Spleen (tissue), 11 donors: ENCODE measurements around the gene TRIM36. TPM values are rescaled to one million over a fixed set of nuclear protein-coding genes. Genes with fewer than 3 reads are reported as not detected.

Source experiments
- DNase-seq: peaks from one replicate; pipeline ENCODE4 v3.0.0-alpha.2; 2020
- H3K27ac ChIP-seq, 8 donors: fragments of 200-600 bp; sonication (generic) in 7 of 8; 1 replicate in 4 of 8; 2 replicates in 4 of 8; pipeline versions ENCODE4 v1.5.0 to v1.8.0; 2016 to 2021; ENCODE audit warnings: inconsistent platforms in 4 of 8, mild to moderate bottlenecking in 4 of 8, moderate library complexity in 1 of 8
- H3K27me3 ChIP-seq, 7 donors: fragments of 200-600 bp; sonication (generic) in 6 of 7; replicated peaks in 1 of 7; 1 replicate in 4 of 7; 2 replicates in 3 of 7; pipeline versions ENCODE4 v1.5.0 to v1.8.0; 2016 to 2021; ENCODE audit warnings: inconsistent platforms in 3 of 7, mild to moderate bottlenecking in 1 of 7
- H3K36me3 ChIP-seq, 6 donors: fragments of 200-600 bp; sonication (generic) in 5 of 6; 1 replicate in 4 of 6; 2 replicates in 2 of 6; pipeline versions ENCODE4 v1.5.0 to v1.8.0; 2016 to 2021; ENCODE audit warnings: inconsistent platforms in 2 of 6
- H3K4me1 ChIP-seq, 6 donors: fragments of 200-600 bp; sonication (generic) in 5 of 6; 1 replicate in 3 of 6; 2 replicates in 3 of 6; pipeline versions ENCODE4 v1.5.0 to v1.8.0; 2016 to 2021; ENCODE audit warnings: inconsistent platforms in 3 of 6
- H3K4me3 ChIP-seq, 8 donors: fragments of 200-600 bp; sonication (generic) in 7 of 8; 1 replicate in 4 of 8; 2 replicates in 4 of 8; pipeline versions ENCODE4 v1.5.0 to v1.8.0; 2016 to 2021; ENCODE audit warnings: inconsistent platforms in 4 of 8, mild to moderate bottlenecking in 4 of 8, moderate library complexity in 2 of 8
- H3K9me3 ChIP-seq, 8 donors: fragments of 200-600 bp; sonication (generic) in 7 of 8; 1 replicate in 4 of 8; 2 replicates in 4 of 8; pipeline versions ENCODE4 v1.5.0 to v1.8.0; 2016 to 2021; ENCODE audit warnings: inconsistent platforms in 4 of 8
- POLR2A ChIP-seq, 3 donors: fragments of 450-650 bp; IDR thresholded peaks; one replicate each; pipeline ENCODE4 v1.5.1; 2017; ENCODE audit warnings: antibody characterized with exemption in 3 of 3, mild to moderate bottlenecking in 1 of 3
- POLR2AphosphoS5 ChIP-seq, 3 donors: sonication (generic); formaldehyde crosslinking; IDR thresholded peaks; one replicate each; pipeline ENCODE4 v1.5.1; 2017; ENCODE audit warnings: antibody characterized with exemption in 3 of 3
- WGBS, 5 donors: extraction: QIAGEN DNeasy Blood & Tissue Kit in 3 of 5; methylation state at CpG; one replicate each; pipeline versions ENCODE4 v1.1.5 to v1.1.7; 2013 to 2018; 5-methylcytosine and 5-hydroxymethylcytosine counted together
- intact Hi-C: fragments of 100-400 bp; cut with DNase I; formaldehyde crosslinking; loops from one replicate; pipeline ENCODE4 v1.15.0; 2023; ENCODE audit warnings: low total_unique reads
- polyA plus RNA-seq, 3 donors: library from polyadenylated mRNA; stranded (reverse); fragments of 200-250 nt; gene quantifications; one replicate each; pipeline ENCODE4 v1.2.1, GENCODE V29; 2013
- total RNA-seq, 7 donors: library from RNA; depleted of rRNA in 3 of 7; stranded (reverse); fragments of >200 nt in 3 of 7; fragmentation: NEBNext Ultra II Directional in 4 of 7; extraction: Animal tissue kit (Norgen Biotek cat#: 25700) in 4 of 7; gene quantifications; one replicate each; pipeline versions ENCODE4 v1.1.0 to v1.2.1, GENCODE V29; 2016 to 2021
- TF ChIP-seq, protein P1 (sequence below), 11 experiments: fragments of 200-600 bp in 7 of 11; fragments of 450-650 bp in 4 of 11; sonication (generic) in 4 of 11; IDR thresholded peaks in 8 of 11; conservative IDR thresholded peaks in 3 of 11; 1 replicate in 7 of 11; 2 replicates in 4 of 11; pipeline versions ENCODE4 v1.4.0 to v1.8.0; 2016 to 2021; ENCODE audit warnings: antibody characterized with exemption in 11 of 11, inconsistent platforms in 4 of 11, mild to moderate bottlenecking in 1 of 11
- donor health status: healthy with polysubstance abuse.
- donor health status: DM: no; HTN: no; CAD: no; lungs with moderate emphysema.
- donor health status: DM: no; HTN: no; CAD: no.
- donor health status: Bipolar disorder and iron deficiency.
- donor health status: healthy.
- donor health status: DM: no; HTN: no; CAD: no.
- donor health status: DM: yes; HTN: yes; CAD: no.

Gene TRIM36
- total and polyA plus RNA-seq, 10 donors, result 0.18 to 6.3 (median 1.6) TPM

DNA sequence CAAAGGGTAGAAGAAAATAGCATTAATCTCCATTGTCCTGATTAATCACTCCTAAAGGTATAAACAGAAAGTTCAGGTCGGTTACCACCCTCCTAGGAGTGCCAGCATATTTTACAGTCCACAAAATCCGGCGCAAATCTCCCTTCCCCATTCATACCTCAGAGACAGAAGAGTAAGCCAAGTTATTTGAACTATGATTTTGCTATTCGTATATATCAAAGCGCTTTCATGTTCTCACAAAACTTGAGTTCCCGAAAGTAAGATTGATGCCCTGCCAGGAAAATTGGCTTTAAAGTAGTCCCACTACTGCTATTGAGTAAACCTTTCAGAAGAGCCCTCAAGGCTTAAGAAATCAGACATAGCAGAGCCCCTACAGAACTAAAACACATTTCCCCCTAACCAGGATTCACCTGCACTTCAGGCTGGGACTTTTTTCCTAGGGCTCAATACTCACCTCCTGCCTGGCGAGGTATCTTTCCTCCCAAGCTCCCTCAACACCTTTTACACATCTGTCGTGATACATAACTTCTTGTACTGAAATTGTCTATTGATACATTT lies 21.8 kb upstream of the TRIM36 start:
- TF ChIP-seq, protein P1, sequence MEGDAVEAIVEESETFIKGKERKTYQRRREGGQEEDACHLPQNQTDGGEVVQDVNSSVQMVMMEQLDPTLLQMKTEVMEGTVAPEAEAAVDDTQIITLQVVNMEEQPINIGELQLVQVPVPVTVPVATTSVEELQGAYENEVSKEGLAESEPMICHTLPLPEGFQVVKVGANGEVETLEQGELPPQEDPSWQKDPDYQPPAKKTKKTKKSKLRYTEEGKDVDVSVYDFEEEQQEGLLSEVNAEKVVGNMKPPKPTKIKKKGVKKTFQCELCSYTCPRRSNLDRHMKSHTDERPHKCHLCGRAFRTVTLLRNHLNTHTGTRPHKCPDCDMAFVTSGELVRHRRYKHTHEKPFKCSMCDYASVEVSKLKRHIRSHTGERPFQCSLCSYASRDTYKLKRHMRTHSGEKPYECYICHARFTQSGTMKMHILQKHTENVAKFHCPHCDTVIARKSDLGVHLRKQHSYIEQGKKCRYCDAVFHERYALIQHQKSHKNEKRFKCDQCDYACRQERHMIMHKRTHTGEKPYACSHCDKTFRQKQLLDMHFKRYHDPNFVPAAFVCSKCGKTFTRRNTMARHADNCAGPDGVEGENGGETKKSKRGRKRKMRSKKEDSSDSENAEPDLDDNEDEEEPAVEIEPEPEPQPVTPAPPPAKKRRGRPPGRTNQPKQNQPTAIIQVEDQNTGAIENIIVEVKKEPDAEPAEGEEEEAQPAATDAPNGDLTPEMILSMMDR (IDR thresholded peaks at IDR 0.05 in 8 of 11, conservative IDR thresholded peaks at IDR 0.05 in 3 of 11), result no peak
- TF ChIP-seq POLR2AphosphoS5 (IDR thresholded peaks at IDR 0.05) (no peak), POLR2A (IDR thresholded peaks at IDR 0.05) (no peak)
- intact Hi-C loops, result no loop called here
- Histone ChIP-seq H3K9me3 (no peaks in the 10 kb centered on the region), H3K27me3 (no peaks in the 10 kb centered on the region), H3K36me3 (peaks cover 0 to 7% (median 0%) of the 10 kb centered on the region in 6 donors), H3K4me1 (no peaks in the 10 kb centered on the region), H3K27ac (no peak overlapping the region), H3K4me3 (no peak overlapping the region)
- no peak for DNase-seq
- 80 to 90% (median 84%) methylated on average over 8 of the region's 8 CpGs for WGBS, 5 donors

GRCh38 chr5:115190388-115190787 lies 20.7 kb upstream of the TRIM36 start:
- peaks cover 0 to 6% (median 0%) of the 10 kb centered on the region in 7 donors for H3K27me3 ChIP-seq
- DNase-seq, result no peak
- H3K4me3 ChIP-seq, result no peak overlapping the region
- intact Hi-C loops, result no loop called here
- H3K36me3 ChIP-seq, result peaks cover 0 to 7% (median 0%) of the 10 kb centered on the region in 6 donors
- TF ChIP-seq POLR2A (IDR thresholded peaks at IDR 0.05), result no peak
- TF ChIP-seq, protein P1 (IDR thresholded peaks at IDR 0.05 in 8 of 11, conservative IDR thresholded peaks at IDR 0.05 in 3 of 11), result no peak
- no peak overlapping the region for H3K27ac ChIP-seq
- H3K9me3 ChIP-seq, result no peaks in the 10 kb centered on the region
- WGBS, 5 donors, result 79 to 88% (median 80%) methylated on average over 4 of the region's 4 CpGs
- H3K4me1 ChIP-seq, result no peaks in the 10 kb centered on the region

DNA sequence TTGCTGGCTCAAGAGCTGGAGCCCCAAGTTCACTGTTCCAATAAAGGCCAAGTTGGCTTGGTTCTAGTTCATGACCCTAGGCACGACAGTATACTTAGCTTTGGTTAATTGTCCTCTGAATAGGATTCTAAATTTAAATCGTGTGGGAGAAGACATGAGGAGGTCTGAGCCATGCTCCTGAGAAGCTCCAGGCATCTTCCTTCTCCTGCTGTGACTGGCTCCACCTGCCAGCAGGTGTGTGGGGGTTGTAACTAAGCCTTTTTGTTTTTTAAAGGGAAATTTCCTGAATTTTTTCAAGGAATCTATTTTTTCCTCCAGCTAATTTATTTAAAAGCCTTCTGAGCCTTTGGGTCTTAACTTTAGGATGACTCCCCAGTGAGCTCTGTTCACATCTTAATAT lies 20.2 kb upstream of the TRIM36 start:
- intact Hi-C loops, result no loop called here
- TF ChIP-seq, protein P1 (IDR thresholded peaks at IDR 0.05 in 8 of 11, conservative IDR thresholded peaks at IDR 0.05 in 3 of 11), result no peak
- TF ChIP-seq POLR2AphosphoS5 (IDR thresholded peaks at IDR 0.05) (no peak), POLR2A (IDR thresholded peaks at IDR 0.05) (no peak)
- Histone ChIP-seq H3K36me3 (peaks cover 0 to 7% (median 0%) of the 10 kb centered on the region in 6 donors), H3K4me1 (no peaks in the 10 kb centered on the region), H3K27ac (no peak overlapping the region), H3K27me3 (peaks cover 0 to 12% (median 2%) of the 10 kb centered on the region in 7 donors), H3K4me3 (no peak overlapping the region), H3K9me3 (no peaks in the 10 kb centered on the region)
- DNase-seq, result no peak
- 50 to 64% (median 56%) methylated on average over 2 of the region's 2 CpGs for WGBS, 5 donors

- Histone ChIP-seq H3K27ac (no peak overlapping the region), H3K27me3 (peaks cover 8 to 42% (median 26%) of the 10 kb centered on the region in 7 donors), H3K9me3 (no peaks in the 10 kb centered on the region), H3K36me3 (no peaks in the 10 kb centered on the region), H3K4me1 (no peaks in the 10 kb centered on the region), H3K4me3 (no peak overlapping the region)
- no peak for DNase-seq
- intact Hi-C loops, result no loop called here
- TF ChIP-seq POLR2AphosphoS5 (IDR thresholded peaks at IDR 0.05), result no peak
- TF ChIP-seq, protein P1 (IDR thresholded peaks at IDR 0.05 in 8 of 11, conservative IDR thresholded peaks at IDR 0.05 in 3 of 11), result no peak
- no peak for TF ChIP-seq POLR2A (IDR thresholded peaks at IDR 0.05)
These were observed 17.1 kb upstream of the TRIM36 start for GRCh38 chr5:115186794-115187193.
